ENCODE measurements around the gene QSER1. TPM values are rescaled to one million over a fixed set of nuclear protein-coding genes. Genes with fewer than 3 reads are reported as not detected.
"Not testable (repeated sequence)": the region's sequence is repeated elsewhere in the genome, so short reads cannot be mapped to it uniquely, and the experiment has no call there.

QSER1 gene
- total RNA-seq, 1 donor, result 38.1 TPM

DNA sequence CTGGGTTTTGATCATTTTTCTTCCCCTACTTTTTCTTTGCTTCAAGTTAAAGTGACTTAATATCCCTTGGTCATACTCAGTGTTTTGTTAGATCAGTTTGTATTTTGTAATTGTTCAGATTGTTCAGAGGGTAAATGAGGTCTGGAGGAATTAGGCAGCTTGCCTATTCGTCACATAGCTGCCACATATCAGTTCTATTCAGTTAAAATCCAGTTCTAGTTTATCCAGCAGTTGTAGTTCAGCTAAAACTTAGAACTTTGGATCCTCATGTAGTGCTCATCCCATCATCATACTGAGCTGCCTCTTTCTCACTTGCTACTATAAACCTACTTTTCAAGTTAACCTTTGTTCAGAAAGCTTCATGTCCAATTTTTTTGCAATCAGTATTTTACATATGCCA lies 75.9 kb downstream of the QSER1 start:
- no peak for DNase-seq (ENCODE audit: low read depth)
- TF ChIP-seq CTCF (IDR thresholded peaks at IDR 0.05; ENCODE audit: insufficient read depth, low read length), result no peak

GRCh38 chr11:32972233-32972632 lies 79.6 kb downstream of the QSER1 start:
- H3K4me3 ChIP-seq (ENCODE audit: low read depth, low read length); DNase-seq (ENCODE audit: low read depth): not testable (repeated sequence)

More for the DNA sequence above, 75.9 kb downstream of the QSER1 start:
- no peak overlapping the region for H3K4me3 ChIP-seq (ENCODE audit: low read depth, low read length)

DNA sequence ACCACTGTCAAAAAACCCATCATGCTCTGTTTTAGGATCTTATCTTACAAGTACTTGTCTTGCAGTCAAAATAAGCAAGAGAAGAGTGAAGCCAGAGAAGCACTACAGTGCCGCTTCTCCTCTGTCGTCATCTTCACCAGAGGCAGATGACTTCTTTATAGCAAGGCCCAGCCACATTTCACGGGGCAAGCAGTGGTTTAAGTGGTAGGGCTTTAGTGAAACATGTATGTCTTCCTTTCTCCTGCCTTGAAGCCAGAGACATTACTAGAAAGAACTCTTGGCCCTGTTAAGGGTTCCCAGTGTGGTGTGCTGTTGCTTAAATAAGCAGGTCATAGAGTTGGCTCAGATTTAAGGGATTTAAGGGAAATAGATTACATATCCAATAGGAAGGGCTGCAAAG lies 80.2 kb downstream of the QSER1 start:
- no peak overlapping the region for H3K4me3 ChIP-seq (ENCODE audit: low read depth, low read length)
- no peak for TF ChIP-seq CTCF (IDR thresholded peaks at IDR 0.05; ENCODE audit: insufficient read depth, low read length)
- no peak for DNase-seq (ENCODE audit: low read depth)

DNA sequence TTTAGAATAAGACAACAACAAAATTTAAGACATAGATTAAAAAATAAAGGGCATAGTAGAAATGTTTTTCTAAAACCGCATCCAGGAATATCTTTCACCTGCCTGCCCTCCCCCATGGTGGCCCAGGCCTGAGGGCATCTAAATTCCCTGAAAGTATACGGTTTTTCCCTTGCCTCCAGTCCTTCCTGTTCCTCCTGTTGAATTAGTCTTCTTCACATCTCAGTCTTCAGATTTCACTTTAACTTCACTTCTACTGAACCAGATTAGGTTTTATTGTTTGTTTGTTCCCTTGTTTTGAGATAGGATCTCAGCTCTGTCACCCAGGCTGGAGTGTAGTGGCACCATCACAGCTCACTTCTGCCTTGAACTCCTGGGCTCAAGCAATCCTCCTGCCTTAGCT lies 90.0 kb downstream of the QSER1 start:
- DNase-seq (ENCODE audit: low read depth), result no peak
- no peak for TF ChIP-seq CTCF (IDR thresholded peaks at IDR 0.05; ENCODE audit: insufficient read depth, low read length)
- no peak overlapping the region for H3K4me3 ChIP-seq (ENCODE audit: low read depth, low read length)

DNA sequence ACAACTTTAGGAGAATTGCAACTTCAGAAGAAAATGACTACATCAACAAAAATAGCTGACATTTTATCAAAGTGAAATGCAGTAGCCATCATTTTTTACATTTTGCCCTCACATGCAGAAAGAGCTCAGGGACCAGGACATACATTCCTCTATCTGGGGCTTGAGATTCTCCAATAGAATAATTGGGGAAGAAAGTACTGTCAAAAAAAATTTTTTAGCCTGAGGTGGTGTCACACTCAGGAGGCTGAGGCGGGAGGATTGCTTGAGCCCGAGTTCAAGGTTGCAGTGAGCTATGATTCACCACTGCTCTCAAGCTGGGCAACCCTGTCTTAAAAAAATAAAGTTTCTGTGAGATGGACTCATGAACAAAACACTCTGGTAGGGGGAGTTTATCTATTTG lies 90.9 kb downstream of the QSER1 start:
- H3K4me3 ChIP-seq (ENCODE audit: low read depth, low read length), result no peak overlapping the region
- DNase-seq (ENCODE audit: low read depth), result no peak
- no peak for TF ChIP-seq CTCF (IDR thresholded peaks at IDR 0.05; ENCODE audit: insufficient read depth, low read length)

GRCh38 chr11:32985600-32985999 lies 93.0 kb downstream of the QSER1 start:
- no peak for TF ChIP-seq CTCF (IDR thresholded peaks at IDR 0.05; ENCODE audit: insufficient read depth, low read length)
- no peak for DNase-seq (ENCODE audit: low read depth)
- H3K4me3 ChIP-seq (ENCODE audit: low read depth, low read length), result no peak overlapping the region

DNA sequence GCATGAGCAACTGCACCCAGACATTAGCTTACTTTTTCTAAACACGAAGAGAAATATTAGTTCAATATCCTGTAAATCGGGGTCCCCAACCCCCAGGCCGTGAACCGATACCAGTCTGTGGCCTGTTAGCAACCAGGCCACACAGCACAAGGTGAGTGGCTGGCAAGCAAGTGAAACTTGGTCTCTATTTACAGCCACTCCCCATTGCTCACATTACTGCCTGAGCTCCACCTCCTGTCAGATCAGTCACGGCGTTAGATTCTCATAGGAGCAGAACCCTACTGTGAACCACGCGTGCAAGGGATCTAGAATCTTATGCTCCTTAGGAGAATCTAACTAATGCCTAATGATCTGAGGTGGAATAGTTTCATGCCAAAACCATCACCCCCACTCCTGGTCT lies 95.2 kb downstream of the QSER1 start:
- DNase-seq (ENCODE audit: low read depth), result no peak
- no peak for TF ChIP-seq CTCF (IDR thresholded peaks at IDR 0.05; ENCODE audit: insufficient read depth, low read length)
- H3K4me3 ChIP-seq (ENCODE audit: low read depth, low read length), result no peak overlapping the region
